Measurements from ENCODE around the gene AMDHD2.

The AMDHD2 gene

DNA sequence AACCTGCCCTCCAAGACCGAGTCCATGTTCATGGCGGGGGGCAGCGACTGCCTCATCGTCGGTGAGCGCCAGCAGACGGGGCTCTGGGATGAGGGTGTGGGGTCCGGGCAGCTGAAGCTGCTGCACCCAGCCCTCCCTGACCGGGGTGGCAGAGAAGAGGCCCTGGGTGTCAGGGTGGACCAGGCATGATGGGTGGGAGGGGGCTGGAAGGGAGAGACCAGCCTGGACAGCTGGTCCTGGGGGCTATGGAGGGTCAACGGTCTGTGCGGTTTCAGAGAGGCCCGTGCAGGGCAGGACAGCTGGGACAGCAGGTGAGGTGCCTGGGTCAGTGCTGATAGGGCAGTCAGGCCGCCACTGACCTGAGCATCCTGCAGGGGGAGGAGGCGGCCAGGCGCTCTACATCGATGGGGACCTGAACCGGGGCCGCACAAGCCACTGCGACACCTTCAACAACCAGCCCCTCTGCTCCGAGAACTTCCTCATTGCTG lies 19.7 kb upstream of the AMDHD2 start:
- DNase-seq = no peak

DNA sequence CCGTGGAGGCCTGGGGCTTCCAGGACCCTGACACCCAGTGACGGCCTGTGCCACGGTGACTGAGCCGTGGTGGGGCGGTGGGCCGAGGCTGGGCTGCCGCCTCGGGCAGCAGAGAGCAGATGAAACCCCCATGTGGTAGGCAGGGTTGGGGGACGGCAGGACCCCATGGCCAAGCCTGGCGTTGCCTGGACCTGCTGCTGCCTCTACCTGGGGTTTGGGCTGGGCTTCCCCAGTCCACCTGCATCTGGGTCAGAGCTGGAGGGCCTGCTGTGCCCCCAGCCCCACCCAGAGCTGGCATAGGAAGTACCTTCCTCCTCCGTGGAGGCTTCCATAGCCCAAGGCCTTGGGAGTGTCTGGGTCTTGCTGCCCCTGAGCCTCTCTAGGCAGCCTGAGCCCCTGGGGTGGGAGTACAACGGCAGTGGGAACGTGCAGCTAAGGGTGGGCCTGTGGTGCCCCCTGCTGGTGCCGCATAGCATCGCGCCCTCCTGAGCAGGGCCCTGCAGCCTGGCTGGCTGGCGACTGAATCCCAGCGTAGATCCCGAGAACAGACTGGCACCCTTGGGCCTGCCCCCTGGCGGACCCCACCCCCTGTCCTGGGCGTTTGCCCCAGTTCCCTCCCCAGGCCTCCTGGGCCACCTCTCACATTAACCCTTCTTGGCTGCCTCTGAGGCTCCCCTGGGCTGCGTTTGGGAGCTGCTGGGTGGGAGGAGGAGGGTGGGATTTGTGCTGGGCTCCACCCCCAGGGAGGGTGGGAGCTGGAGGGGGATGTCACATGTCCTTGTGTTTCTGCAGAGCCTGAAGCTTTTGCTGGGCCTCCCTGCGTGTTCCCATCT lies 19.0 kb upstream of the AMDHD2 start:
- DNase-seq = peak; percentile 64

DNA sequence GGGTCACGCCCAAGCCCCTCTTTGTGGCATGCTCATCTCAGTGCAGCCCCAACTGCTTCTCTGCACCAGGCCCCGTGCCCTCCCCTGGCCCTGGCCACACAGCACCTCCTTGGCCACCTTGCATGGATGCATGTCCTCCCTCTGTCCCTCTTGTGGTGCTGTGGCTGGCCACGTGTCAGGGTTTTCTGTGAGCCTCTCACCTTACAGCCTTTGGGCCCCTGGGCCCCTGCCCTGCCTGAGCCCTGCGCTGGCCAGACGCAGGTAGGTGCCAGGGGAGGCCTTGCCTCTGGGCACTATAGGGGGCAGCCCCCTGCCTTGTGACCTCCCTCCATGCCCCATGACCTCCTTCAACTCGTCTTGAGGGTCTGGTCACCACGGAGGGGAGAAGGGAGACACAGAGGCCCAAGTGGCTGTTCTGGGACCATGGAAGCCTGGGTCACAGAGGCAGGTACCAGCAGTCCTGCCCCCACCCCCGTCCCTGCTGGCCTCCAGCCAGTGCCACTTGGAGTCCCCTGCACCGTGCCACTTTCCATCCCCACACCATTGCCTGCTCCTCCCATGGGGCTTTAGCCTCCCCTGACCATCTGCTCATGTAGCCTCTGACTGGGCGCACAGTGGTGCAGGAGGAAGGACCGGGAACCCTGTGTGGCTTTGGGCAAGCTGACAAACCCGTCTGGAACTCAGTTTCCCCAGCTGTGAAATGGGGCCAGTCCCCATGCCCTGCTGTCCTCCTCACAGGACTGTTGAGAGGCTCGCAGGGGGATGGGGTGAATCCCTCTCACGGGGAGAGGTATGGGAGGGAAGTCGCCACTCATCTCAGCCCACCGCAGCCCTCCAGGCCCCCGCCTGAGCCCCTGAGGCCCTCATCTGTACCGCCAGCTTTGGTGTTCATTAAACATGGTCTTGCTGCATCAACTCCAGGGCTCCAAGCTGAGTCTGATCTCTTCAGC lies 17.9 kb upstream of the AMDHD2 start:
- DNase-seq = no peak

DNA sequence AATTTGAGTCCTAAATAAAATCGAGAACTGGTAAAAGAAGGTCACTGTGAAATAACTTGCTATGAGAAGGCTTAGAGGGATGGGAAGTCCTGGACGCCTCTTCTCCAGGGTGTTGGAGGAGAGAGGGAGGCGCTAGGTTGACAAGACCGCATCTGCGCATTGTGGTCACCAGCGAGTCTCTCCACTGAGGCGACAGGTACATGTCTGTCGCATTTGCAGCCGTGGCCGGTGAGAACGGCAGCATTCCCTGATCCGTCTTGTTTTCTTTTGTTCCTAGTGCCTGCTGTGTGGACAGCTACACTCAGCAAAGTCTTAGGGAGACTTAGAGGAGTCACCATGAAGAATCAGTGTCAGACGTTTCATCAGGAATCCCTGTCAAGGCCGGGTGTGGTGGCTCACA lies 14.5 kb upstream of the AMDHD2 start:
- no peak for DNase-seq

DNA sequence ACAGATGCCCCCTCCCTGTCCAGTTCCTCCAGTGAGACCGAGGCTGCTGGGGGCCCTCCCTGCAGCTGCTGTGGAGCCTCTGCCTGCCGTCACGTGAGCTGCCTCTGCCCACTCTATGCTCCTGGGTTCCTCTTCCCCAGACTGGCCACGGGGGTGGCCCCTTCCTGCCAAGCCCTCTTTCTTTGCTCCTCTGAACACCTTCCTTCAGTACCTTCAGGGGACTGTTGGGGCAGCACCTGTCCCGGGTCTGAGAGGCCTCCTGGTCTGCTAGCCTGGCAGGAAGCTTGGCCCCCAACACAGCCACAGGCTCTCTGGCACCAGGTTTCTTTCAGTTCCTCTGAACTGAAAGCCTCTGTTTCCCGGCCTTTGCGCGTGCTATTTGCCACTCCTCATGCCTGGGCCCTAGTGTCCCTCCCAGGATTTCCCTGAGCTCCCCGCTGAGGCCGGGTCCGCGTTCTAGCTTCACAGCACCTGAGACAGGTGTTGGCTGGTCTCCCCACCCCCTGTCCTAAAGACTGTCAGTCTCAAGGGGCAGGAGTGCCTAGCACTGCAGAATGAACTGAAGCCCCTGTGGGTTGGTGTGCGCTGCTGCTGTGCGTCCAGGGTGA lies 13.0 kb upstream of the AMDHD2 start:
- DNase-seq = no peak

DNA sequence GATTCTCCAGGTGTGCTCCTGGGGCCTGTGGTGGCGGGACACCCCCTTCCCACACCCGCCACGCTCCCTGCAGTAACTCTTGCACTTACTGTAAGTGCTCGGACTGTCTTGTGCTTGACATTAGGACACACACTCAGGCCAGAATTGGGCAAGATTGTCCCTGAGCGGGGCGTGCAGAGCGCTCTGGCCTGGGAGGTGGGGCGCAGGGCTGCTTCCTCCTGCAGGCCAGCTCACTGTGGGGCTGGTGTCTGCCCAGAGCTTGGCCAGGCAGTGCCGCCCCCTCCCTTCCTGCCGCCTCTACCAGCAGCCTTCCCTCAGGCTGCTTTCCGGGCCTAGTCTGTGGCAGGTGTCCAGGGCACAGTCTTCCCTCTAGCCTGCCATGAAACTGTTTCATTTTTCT lies 12.5 kb upstream of the AMDHD2 start:
- no peak for DNase-seq

DNA sequence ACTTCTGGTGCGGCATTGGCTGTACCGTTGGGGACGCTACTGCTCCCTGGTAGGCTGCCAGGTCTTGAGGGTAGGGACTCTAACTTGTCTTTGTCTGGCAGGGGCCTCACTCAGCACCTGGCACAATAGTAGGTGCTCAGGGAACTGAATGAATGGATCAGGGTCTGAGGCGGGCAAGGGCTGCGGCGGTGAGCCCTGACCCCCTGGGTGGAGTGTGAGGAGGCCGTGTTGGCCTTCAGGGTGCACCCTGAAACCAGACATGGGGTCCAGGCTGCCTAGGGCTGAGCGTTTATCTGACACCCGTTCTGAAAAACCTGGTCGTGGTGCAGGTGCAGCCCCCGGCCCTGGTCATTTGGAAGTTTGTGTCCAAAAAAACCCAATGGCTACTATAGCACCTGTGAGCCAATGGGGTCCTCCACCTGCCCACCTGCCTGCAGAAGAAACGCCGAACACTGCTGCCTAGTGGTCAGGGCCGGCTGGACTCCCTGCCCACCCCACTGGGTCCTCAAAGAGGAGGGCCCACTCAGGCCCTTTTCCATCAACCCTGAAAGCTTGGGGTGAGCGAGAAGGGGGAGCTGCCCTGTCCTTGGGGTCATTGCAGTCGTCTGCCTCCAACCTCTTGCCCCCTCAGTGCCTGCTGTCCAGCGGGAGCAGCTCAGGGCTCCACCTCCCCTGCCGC lies 11.3 kb upstream of the AMDHD2 start:
- DNase-seq = no peak

DNA sequence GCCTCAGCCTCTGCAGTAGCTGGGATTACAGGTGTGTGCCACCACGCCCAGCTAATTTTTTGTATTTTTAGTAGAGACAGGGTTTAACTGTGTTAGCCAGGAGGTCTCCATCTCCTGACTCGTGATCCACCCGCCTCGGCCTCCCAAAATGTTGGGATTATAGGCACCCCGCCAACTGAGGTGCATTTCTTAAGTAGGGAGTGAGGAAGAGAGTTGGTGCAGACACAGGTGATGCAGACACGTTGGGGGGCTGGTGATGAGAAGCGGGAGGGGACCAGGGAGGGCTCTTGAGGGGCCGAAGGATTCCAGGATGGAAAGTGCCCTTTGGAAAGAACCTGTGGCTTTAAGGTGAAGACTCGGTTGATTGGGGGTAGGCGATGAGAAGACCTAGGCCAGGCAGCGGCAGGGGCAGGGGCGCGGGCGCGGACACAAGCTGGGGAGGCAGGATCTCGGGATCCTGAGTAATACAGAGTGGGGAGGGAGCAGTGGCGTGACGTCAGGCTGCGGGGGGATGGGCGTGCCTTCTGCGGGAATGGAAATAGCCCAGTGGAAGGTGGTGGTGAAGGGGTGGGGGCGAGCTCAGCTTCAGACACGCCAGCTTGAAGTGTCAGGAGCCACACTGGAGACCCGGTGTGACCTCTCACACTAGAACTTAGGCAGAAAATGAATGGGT lies 8.9 kb upstream of the AMDHD2 start:
- DNase-seq = no peak

DNA sequence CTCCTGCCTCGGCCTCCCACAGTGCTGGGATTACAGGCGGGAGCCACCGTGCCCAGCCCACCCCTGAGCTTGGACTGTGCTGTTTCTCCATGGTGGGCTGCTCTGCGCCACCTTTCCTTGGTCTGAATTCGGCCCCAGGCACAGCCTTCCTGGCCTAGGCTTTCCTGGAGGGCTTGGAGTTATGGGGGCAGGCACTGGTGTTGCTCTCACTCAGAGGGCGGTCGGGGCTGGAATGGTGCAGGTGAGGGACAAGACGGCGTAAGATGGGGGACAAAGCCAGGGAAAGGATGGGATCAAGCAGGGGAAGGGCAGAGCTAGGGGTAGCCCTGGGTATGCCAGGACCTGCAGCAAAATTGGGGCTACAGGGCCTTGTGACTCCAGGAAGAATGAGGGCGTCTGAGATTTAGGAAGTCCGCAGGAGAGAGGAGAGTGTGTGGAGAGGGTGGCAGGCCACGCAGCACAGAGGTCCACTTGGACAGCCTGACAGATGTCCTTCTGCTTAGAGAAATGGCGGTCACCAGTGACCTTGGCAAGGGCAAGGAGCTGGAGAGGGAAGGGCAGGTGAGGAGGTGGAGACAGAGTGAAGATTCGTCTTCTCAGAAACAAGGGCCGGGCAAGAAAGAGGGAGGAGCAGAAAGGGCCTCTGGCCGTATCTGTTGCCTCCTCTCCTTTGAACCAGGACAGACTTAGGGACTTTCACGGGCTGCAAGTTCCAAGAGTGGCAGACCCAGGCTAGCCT lies 8.0 kb upstream of the AMDHD2 start:
- DNase-seq = no peak

DNA sequence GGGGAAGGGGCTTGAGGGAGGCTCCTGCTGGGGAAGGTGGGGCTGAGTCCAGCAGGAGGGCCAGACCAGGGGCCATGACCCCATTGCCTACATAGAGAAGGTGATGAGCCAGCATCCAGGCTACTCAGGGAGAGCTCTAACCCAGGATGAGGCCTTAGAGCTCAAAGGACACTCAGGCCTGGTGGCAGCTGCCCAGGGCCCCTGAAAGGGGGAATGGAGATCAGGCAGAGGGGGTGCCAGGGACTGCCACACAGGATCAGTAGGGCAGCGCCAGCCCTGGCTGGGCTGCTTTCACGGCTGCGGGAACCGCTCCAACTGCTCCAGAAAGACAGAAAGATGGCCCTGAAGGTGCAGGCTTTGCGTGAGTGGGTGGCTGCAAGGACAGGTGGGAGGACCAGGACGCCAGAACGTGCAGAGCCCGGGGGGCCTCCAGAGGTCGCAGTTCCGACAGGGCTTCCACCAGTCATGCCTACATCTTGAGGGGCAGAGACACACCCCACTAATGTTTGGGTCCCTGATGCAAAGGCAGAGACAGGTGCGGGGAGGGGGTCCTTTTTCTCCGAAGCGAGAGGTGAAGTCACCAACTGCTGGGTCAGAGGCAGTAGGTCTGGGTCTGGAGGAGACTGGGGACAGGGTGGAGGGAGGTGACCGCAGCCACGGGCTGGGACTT lies 7.3 kb upstream of the AMDHD2 start:
- DNase-seq = no peak

DNA sequence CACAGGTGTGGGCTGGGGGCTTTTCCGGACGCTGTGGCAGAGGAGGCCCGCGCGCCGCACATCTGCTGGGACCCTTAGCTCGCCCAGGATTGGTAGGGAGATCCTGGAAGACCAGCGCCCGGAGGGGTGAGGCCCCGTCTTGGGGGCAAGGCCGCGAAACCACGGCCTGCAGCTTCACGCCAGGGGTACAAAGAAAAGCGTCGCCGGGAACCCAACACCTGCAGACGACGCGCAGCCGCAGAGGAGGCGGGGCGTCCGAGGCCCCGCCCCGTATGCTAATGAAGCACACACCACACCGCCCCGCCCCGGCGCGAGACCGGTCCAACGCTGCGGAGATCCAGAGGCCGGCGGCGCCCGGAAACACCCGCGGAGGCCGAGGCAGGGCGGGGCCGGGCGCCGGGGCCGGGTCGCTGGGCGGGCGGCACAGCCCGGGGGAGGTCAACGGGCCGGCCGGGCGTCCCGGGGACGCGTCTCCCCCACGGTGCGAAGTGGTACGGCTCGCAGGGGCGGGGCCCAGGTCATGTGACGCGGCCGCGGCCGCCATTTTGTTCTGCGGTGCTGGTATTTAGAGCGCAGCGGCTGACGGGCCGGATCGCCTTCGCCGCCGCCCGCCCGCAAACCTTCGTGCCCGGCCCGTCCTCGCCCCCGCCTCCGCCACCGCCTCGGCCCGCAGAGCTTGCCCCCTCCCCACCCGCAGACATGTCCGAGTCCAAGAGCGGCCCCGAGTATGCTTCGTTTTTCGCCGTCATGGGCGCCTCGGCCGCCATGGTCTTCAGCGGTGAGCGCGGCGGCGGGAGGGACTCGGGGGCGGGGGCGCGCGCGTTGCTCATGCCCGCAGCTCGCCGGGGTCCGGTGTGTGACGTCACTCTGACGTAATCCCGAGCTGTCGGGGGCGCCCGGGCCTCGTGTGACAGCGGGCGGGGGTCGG lies 6.5 kb upstream of the AMDHD2 start, which contains the start of gene ATP6V0C:
TSS of gene ATP6V0C (plus strand) at position 548 of the 928 bp plus-strand sequence. CDS start at position 700, 152 bp downstream.
- peak; percentile 75 for DNase-seq

DNA sequence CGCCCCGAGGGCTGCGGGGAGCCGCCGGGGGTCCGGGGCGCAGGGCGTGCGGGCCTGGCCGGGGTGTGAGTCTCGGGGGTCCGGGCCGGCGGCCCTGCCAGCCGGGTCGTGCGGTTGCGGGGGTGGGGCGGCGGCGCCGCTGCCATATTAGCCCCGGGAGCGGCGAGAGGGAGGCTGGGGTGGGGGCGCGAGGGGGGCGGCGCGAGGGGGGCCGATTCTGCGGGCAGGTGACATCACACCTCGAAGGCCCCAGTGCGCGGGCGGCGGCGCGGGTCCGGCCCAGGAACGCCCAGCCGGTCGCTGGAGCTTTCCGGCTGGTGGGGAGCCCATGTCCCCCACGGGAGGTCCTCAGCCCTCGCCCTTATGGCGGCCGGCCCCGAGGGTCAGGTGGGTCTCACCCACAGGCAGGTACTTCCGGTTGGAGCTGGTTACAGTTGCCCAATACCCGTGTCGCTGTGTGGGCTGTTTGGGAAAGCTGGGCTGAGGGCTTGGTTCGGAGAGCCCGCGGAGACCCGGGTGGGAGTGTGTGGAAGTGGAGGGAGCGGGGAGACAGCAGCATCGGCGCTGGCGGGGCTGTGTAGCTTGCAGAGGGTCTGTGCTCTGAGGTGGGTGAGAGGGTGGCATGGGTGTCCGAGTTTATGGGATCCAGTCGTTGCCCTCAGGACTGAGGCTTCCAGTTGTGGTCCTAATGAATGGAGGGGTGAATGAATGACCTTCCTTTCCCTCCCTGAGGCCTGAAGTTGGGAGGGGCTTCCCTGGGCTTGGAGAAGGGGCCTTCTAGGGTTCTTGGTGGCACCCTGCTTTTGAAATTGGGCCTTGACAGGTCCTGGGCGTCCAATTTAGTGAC lies 5.6 kb upstream of the AMDHD2 start:
- no peak for DNase-seq

DNA sequence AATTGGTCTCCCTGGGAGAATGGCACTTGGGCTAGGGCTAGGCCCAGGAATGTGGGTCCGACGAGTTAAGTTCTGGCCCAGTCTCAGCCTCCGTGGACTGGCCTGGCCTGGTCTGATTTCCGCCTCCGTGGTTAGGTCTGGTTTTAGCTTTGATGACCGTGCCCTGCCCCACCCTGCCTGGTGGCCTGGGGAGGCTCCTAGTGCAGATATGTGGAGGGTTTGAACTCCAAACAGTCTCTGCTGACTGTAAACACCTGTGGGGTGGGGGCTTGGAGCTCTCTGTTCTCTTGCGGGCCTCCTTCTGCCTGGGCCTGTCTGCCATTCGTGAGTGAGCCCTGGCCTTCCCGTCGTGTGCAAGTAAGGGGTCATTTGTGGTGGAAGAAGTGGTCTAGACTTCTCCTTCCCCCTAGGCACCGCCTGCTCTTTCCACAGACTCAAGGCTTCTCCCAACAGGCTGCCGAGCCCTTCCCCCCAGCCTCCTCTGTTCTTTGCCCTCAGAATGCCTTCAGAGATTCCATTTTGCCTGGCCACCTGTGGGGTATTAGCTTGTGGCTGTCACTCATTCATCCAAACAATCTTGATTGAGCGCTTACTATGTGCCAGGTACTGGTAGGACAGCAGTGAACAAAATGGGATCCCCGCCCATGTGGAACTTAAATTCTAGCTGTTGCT lies 4.9 kb upstream of the AMDHD2 start:
- no peak for DNase-seq

DNA sequence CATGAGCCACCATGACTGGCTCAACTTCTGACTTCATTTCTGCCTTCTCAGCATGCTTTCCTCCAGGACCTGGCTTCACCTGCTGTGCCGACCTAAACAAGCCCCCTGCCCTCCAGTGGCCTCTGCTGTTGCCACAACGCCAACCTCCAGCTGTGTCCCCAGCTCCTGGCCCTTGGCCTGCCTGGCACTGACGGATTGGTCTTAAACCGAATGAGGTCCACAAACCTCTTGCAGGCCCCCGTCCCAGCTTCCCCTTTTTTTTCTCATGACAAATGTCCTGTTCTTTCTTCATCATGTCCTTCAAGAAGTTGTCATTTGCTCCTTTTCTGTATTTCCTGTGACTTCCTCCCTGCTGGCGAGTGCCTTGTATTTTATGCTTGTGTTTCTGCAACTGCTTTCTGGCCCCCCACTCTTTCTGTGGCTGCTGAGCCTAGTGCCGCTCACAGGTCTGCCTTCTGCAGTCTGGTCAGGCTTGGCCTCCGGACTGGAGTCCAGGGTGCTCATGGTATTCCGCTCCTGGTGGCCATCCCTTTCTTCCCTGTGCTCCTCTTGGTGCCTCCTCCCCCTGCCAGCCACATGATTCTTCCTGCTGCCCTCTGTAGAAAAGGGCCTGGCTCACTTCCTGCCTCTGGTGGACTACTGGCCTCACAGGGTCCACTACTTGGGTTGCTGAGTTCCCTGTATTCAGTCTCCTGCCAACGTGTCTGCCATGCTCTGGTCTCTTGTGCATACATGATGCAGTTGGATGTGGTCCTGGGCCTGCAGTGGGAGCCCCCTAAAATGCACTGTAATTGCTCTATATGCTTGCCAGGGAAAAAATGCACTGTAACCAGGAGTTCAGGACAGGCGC lies 3.6 kb upstream of the AMDHD2 start:
- DNase-seq = no peak

DNA sequence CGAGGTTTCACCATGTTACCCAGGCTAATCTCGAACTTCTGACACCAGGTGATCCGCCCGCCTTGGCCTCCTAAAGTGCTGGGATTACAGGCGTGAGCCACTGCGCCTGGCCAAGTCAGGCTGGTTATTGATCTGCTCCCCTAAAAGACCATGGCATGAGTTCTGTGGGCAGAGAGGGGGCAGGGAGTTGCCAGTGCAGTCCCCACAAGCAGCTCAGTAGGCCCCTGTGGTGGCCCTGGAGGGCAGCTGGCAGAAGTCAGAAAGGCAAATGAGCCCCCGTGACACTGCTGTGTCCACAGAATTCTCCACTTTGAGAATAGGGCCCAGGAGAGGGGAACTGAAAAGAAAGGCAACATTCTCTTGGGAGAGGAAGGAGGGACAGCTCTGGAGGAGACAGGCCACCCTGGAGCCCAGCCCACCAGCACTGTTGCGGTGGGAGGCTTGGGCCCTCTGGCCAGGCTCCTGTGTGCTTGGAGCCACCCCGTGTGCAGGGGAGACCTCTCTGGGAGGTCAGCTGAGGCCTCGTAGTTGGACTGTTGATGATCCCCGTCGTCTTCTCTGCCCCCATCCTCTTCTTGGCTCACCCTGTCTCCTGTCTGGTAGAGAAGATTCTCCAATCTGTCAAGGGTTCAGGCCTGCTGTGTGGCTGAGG lies 2.1 kb upstream of the AMDHD2 start:
- DNase-seq = no peak

Data from NCI-H446 treated with DMSO at 0.1 percent for 48 hours (cell line).